NCI-H1436 (cell line): ENCODE measurements around the gene COX19.

ENCODE experiments used
- DNase-seq: peaks from one replicate; lab custom pipeline; 2025; lab: John Stamatoyannopoulos, UW

Gene COX19

DNA sequence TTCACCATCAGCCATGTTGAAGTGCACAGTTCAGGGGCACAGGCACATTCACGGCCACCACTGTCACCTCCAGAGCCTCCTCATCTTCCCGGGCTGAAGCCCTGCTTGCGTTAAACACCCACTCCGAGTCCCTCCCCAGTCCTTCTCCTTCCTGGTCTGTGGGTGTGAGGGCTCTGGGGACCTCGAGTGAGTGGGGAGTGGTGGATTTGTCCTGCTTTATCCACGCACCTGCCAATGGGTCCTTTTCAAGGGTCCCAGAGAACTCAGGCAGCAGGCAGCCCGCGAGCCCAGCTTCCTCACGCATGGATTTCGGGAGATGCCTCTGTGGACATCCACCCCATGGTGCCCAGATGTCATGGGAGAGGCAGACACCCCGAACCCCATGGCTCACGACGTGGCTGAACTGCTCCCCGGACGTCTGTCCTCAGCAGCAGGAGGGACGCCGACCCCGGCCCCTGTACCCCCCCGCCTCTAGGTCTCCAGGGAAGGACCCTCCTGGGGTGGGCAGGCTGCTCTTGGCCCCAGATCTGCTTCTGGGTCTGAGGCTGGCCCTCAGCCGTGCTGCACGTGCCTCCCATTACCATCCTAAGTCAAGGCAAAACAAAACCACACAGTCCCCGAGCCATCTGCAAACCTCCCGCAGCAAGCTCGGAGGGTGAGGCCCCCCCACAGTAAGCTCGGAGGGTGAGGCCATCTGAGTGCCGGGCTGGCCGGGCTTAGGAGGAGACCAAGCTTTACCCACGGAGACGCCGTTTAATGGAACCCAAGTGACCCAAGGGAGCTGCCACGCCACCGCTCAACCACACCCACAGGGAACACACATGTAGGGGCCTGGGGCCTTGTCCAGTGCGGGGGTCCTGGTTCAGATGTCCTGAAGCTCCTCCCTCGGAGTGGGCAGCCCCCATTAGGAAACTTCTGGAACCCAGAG, 16.6 kb upstream of the COX19 start:
- DNase-seq: no peak

DNA sequence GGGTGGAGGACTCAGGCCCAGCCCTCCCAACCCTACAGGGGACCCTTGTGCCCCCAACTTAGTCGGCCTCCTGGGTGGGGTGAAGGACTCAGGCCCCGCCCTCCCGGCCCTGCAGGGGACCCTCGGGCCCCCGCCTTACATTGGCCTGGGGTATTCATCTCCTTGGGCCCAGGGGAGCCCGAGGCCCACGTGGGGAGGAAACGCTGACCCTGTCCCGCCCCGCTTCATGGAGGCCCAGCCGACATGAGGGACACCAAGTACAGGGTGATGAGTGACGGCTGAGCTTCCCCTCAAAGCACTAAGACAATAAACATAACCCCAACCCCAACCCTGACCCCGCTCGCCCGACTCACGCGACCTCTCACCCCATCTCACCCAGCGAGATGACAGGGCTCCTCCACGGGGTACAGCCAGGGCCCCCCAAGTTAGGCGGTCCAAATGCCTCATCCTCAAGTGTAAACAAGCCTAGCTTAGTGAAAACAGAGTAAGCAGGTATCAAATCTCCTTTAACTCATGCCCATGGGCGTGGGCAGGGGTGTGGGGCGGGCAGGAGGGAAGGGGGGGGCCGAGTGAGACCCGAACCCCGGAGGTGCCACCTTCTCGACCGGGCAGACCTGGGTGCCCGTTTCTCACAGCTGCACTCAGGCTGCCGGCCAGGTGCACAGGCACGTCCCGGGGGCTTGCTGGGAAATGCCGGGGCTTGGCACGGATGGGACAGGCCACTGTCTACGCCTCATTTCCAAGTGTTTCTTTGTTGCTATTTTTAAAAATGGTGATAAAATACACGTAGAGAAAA, 15.8 kb upstream of the COX19 start:
- DNase-seq: no peak

DNA sequence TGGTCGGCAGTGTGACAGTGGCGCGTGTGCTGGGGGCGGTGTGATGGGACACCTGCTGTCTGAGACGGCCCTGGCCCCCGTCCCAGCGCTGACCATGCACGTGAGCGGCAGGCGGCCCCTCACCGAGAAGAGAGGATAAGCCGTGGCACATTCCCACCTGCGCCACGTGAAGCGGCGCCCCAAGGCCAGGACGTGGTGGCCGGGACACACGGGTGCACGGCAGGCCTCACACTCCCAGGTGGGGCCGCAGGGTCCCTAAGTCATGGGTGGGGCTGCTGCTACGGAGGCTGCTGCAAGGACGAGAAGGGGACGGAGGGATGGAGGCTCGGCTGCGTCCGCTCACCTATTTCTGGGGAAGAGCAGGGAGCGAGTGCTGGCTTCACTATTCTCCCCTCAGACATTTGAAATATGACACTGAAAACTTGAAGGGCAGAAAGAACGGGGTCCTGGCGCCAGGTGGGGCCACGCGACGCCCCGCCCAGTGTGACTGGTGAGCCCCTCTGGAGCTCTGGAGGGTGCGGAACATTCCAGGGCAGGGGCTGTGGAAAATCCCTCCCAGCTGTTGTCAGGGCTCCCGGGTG, 15.1 kb upstream of the COX19 start:
- DNase-seq: no peak

DNA sequence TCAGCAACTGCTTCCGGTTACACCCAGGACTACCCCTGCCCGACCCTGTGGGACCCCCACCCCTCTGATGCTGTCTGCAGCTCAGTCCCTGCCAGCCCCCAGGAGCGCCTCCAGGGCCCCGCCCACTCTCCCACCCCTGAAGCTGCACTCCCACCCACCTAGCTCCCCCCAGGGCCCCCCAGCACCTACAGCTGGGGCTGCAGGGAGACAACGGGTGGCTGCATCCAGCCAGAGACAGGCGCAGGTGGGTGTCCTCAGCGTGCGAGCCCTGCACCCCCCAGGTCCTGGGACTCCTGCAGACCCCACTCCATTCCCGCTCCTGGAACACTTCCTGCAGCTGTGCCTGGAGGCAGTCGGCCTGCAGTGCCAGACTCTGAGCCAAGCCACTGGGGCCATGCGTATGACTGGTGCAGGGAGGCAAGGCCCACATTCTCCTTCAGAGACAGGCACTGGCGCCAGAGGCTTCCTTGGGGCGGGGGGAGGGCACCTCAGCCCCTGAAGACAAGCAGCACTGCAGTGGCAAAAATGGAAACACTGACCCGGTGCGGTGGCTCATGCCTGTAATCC, 13.7 kb upstream of the COX19 start:
- DNase-seq: no peak

DNA sequence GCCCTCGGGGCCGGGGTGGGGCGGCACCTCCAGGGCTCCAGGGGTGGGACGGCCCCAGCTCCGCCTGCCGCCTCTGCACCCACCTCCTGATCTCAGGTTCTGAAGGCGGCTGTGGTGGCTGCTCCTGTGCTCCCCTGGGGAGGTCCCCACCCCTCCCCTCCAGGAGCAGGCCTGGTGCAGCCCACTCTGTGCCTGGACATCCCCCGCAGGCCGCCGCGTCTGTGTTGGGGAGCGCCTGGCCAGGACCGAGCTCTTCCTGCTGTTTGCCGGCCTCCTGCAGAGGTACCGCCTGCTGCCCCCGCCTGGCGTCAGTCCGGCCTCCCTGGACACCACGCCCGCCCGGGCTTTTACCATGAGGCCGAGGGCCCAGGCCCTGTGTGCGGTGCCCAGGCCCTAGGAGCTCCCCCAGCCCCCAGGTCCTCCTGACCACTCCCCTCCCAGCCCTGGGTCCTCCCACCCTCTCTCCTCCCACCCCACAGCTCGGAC, 13.1 kb upstream of the COX19 start:
- DNase-seq: no peak

DNA sequence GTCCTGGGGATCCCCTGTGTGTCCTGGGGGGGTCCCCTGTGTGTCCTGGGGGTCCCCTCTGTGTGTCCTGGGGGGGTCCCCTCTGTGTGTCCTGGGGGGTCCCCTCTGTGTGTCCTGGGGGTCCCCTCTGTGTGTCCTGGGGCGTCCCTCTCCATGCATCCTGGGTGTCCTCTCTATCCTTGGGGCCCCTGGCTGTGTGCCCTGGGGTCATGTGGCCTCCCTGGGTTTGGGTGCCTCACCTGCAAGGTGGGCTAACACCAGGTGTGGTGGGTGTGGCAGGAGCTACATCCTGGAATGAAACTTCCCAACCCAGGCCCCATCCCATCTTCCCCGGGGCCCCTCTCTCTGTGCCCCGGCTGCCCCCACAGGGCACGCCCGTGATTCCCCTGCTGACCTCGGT, 12.6 kb upstream of the COX19 start:
- no peak for DNase-seq

DNA sequence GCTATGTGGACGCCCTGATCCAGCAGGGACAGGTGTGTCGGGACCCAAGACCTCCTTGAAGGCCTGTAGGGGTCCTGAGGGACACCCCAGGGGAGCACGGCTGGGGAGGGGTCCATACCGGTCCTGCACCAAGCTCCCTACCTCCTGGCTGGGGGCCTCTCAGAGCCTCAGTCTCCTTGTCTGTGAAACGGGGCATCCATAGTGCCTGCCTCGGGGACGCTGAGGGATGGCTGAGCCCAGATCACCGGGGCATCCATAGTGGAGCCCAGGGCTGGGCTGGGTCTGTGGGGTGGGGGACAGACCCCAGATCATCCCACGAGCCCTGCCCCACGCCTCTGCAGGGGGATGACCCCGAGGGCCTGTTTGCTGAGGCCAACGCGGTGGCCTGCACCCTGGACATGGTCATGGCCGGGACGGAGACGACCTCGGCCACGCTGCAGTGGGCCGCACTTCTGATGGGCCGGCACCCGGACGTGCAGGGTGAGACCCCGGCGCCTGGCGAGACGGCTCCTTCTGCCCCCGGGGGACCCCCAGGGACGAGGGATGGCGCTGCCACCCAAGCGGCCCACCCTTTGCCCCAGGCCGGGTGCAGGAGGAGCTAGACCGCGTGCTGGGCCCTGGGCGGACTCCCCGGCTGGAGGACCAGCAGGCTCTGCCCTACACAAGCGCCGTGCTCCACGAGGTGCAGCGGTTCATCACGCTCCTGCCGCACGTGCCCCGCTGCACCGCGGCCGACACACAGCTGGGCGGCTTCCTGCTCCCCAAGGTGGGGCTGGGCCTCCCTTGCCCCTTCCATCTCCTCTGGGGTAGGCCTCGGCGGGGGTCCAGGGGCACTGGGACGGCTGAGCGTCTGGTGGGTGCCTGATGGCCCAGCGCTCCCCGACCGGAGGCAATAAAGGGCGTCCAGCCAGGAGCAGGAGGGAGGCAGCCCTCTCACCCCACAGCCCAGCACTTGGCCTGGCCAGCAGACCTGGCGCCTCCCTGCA, 11.7 kb upstream of the COX19 start:
- no peak for DNase-seq

DNA sequence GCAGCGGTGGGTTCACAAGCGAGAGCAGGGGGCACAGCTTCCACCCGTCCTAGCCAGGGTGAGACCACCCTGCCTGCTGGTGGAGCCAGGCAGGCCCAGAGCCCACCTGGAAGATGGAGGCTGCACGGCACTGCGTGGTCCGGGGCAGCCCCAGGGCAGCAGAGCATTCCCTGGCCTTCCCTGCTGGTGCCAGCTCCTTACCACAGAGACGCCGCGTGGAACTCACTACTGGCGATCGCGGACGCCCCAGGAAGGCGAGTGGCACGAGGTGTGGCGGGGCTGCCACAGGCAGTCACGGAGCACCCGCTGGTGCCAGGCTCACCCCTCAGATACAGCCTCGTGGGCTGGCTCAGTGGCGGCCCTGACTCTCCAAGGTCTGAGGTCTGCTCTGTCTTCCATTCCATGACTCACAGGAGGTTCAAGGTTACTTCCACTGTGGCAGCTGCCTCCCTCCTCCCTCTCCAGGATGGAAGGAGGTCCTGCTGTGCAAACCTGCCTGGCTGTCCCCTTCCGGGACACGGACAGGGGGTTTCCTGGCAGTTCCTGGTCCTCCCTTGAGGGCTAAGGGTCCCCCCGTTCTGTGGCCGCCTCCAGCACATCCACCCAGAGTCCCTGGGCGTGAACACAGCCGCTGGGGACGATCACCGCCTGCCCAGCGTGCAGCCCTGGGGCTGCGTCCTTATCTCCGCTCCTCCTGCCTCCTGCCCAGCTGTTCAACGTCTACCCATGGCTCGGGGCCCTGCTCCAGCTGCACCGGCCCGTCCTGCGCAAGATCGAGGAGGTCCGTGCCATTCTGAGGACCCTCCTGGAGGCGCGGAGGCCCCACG, 10.8 kb upstream of the COX19 start:
- DNase-seq: no peak

DNA sequence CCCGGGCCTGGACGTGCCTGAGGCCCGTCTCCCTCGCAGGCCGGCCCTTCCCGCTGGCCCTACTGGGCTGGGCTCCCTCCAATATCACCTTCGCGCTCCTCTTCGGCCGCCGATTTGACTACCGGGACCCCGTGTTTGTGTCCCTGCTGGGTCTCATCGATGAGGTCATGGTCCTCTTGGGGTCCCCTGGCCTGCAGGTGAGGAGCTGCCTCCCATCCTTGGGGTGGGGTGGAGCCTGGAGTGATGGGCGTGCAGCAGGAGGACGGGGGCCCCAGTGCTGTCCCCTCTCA, 9.7 kb upstream of the COX19 start:
- no peak for DNase-seq

DNA sequence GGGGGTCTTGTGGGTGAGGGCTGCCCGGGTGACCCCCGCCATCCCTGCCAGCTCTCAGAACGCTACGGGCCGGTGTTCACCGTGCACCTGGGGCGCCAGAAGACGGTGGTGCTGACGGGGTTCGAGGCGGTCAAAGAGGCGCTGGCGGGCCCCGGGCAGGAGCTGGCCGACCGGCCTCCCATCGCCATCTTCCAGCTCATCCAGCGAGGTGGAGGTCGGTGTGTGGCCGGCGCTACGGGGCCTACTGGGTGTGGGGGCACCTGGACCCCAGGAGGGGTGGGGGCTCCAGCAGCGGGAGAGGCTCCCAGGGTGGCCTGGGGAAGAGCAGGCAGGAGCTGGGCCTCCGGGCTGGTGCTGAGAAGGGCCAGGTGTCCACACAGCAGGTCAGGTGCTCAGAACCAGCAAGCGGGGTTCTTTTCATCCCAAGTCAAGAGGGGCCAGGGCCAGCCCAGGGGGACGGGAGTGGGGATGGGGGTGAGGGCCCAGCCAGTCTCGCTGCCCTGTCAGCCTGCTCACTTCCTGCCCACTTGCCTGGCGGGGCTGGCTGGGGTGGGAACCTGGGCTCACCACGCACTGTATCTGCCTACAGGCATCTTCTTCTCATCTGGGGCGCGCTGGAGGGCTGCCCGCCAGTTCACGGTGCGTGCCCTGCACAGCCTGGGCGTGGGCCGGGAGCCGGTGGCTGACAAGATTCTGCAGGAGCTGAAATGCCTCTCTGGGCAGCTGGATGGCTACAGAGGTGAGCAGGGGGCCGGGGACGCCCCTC, 9.2 kb upstream of the COX19 start:
- DNase-seq: no peak

DNA sequence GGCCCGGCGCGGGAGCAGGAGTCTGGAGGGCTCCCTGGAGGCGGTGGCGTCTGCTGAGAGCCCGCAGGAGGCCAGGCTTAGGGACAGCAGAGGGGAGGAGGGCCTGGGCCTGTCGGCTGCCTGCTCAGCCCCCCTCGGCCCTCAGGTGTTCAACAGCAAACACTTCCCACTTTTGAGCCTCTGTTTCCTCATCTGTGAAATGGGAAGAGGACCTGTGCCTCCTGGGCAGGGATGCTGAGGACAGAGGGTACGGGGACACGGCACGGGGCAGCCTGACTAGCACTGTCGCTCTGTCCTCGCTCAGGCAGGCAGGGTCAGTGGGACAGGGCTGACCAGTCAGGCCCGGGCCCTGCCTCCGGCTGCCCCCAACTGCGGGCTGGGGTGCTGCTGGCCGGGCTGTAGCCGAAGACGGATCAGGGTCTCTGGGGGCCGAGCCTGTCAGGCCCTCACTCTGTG, 8.3 kb upstream of the COX19 start:
- DNase-seq: no peak

DNA sequence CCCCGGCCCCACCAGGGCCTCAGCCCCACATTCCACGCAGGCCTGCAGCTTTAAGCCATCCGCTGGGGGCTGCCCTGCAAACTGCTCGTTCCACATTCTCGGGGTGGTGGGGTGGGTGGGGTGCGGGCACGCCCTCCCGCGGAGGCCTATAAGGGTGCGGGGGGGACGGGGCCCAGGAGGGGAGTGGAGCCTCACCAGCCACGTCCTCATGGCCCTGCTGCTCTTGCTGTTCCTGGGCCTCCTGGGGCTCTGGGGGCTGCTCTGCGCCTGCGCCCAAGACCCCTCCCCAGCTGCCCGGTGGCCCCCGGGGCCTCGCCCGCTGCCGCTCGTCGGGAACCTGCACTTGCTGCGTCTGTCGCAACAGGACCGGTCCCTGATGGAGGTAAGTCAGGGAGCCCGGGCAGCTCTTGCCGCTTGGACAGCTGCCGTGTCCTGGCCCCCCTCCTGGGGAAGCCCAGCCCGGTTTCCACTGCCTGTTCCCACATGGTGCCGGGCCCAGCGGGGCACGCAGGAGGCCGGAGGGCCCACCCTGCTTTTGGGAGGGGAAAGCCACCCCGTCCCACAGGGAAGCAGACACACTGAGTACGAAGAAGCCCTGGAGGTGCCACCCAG, 7.8 kb upstream of the COX19 start, which contains the start of gene CYP2W1:
Gene CYP2W1 (plus strand): TSS at position 178 of the 612 bp plus-strand sequence. CDS start 31 bp downstream, at position 209.
- no peak for DNase-seq

DNA sequence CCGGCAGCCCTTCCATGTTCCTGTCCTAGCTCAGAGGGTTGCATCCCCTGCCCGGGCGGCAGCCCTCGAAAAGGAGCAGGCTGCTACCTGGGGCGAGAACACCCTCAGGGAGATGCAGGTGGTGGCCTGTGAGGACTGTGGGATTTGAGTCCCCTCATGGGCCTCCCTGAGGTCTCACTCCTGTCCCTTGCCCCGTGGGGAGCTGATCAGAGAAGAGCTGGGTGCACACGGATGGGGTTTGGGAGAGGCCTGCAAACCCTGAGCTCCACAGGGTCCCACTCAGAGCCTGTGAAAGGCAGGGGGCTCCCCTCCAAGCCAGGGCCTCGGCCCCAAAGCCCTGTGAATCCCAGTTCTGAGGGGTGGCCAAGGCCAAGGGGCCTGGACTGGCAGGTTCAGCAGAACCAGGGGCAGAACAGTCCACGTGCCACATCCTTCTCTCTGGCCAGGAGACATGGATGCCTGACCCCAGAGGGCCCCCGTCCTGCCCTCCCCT, 7.2 kb upstream of the COX19 start:
- no peak for DNase-seq

DNA sequence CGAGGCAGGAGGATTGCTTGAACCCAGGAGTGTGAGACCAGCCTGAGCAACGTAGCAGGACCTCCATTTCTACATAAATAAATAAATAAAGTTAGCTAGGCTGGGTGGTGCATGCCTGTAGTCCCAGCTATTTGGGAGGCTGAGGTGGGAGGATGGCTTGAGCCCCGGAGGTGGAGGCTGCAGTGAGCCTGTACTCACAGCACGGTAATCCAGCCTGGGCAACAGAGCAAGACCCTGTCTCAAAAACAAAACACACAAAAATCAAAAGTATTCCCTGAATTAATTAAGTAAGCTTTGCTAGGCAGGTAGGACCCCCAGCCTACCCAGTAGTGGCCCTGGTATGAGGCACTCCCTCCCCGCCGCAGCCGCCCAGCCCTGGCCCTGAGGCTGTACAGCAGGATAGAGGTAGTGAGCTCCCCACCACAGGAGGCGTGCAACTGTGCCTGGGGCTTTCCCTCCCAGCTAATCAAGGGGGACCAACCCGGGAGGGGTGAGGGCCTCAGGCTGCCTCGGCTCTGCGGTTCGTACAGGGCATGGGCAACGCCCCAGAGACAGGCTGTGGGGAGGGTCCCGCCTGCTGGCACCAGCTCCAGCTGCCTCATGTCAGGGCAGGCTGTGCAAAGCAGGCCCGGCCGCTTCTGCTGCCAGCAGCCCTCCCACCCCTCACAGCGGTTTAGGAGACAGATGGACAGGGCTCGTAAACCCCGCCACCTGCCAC, 6.6 kb upstream of the COX19 start:
- no peak for DNase-seq

DNA sequence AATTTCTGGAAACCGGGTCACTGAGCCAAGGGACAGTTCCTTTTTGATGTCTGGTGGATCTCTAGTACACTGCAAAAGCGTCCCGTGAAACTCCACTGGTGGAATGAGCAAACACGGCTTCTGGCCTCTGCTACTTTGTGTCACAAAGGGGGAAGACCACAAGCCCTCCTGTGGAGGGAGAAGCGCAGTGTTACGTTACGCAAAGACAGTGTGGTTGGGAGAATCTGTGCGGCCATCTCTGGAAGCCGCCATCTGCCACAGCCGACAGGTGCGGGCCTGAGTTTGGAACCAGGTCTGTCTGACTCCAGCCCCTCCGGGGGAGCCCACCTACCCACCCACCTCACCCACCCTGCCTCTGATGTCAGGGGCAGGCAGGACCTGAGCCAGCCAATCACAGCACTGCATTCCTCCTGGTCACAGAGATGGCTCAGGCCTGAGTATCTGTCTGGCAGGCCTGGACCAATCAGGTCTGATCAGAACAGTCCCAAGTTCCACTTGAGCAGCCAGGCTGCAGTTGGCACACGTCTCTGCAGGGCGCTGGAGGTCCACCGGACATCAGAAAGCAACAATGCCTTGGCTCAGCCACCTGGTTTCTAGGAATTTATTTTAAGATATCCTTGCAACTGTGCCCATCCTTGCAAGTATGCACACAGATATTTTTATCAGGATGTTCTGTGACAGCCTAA, 4.7 kb upstream of the COX19 start:
- DNase-seq: no peak

DNA sequence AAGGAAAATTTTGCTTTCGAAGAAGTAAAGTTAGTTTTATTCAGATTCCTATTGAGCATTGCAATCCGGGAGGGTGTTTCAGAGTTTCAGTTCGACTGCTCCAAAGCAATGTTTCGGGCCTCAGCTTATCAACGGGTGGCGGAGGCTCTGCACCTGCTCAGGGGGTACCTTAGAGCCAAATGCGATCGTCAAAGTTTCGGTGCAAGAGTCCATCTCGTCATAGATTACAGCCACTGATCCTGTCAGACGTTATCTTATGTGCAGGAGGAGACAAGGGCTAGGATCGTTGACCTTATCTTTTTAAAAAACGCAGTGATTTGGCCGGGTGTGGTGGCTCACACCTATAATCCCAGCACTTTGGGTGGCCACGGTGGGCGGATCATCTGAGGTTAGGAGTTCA, 3.8 kb upstream of the COX19 start:
- no peak for DNase-seq

DNA sequence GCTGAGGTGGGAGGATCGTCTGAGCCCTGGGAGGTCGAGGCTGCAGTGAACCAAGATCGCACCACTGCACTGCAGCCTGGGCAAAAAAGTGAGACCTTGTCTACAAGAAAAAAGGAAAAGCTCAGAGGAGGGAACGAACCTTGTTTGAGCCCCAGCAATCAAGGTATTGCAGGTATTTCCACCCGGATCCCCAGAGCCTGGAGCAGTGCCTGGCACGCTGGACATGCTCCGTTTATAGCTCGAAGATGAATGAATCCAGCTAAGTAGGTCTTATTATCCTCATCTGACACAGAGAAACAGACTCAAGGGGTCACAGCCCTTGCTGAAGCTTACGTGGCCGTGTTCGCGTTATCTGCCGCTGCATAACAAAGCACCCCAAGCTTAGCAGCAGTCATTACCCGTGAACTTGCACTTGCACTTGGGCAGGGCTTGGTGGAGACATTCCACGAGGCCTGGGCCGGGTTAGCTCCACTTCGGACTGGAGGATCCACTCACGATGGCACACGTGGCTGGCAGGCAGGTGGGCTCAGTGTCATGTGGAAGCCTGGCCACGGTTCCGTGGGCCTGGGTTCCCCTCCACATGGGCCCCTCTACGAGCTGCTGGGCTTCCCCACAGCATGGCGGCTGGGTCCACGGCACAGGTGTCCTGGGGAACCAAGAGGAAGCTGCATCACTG, 3.2 kb upstream of the COX19 start:
- no peak for DNase-seq
